Ovary (tissue), 9 donors: ENCODE data around the gene MYCBPAP. TPM values are rescaled to one million over a fixed set of nuclear protein-coding genes. Genes with fewer than 3 reads are reported as not detected.

Source experiments
- DNase-seq, 5 donors: peaks; one replicate each; pipeline ENCODE4 v3.0.0-alpha.2; 2019 to 2020
- H3K27ac ChIP-seq, 2 donors: fragments of 200-600 bp; one replicate each; pipeline versions ENCODE4 v1.5.1 to v1.8.0; 2019 to 2022
- H3K27me3 ChIP-seq: fragments of 200-600 bp; one replicate; pipeline ENCODE4 v1.8.0; 2022
- H3K36me3 ChIP-seq: fragments of 200-600 bp; sonication (generic); one replicate; pipeline ENCODE4 v1.5.1; 2019
- H3K4me1 ChIP-seq: one replicate; pipeline ENCODE4 v1.8.1; 2013; ENCODE audit warnings: mild to moderate bottlenecking, moderate library complexity; ENCODE audit not compliant: insufficient read depth
- H3K4me3 ChIP-seq: fragments of 200-600 bp; sonication (generic); one replicate; pipeline ENCODE4 v1.5.1; 2017
- H3K9me3 ChIP-seq, 2 donors: fragments of 200-600 bp in 1 of 2; sonication (generic) in 1 of 2; one replicate each; pipeline versions ENCODE4 v1.5.1 to v1.8.1; 2013 to 2019; ENCODE audit warnings: mild to moderate bottlenecking in 1 of 2, moderate library complexity in 1 of 2
- CTCF ChIP-seq, 3 donors: fragments of 450-650 bp in 2 of 3; fragments of 200-600 bp in 1 of 3; IDR thresholded peaks; one replicate each; pipeline versions ENCODE4 v1.5.1 to v1.8.0; 2016 to 2022; ENCODE audit warnings: antibody characterized with exemption in 3 of 3, mild to moderate bottlenecking in 1 of 3
- EP300 ChIP-seq: sonication (generic); formaldehyde crosslinking; IDR thresholded peaks from one replicate; pipeline ENCODE4 v1.6.1; 2017; ENCODE audit warnings: antibody characterized with exemption
- POLR2A ChIP-seq: fragments of 450-650 bp; IDR thresholded peaks from one replicate; pipeline ENCODE4 v1.6.1; 2017; ENCODE audit warnings: antibody characterized with exemption, mild to moderate bottlenecking, moderate library complexity
- WGBS, 3 donors: extraction: QIAGEN DNeasy Blood & Tissue Kit in 1 of 3; methylation state at CpG; one replicate each; pipeline versions ENCODE4 v1.1.5 to v1.1.7; 2013 to 2017; 5-methylcytosine and 5-hydroxymethylcytosine counted together
- intact Hi-C, 4 donors: fragments of 100-400 bp; cut with DNase I; formaldehyde crosslinking; loops; one replicate each; pipeline versions ENCODE4 v1.11.0 to v1.15.1; 2022 to 2023
- polyA plus RNA-seq, 2 donors: library from polyadenylated mRNA; stranded (reverse); fragments of 200-250 nt in 1 of 2; fragments of 350-450 nt in 1 of 2; fragmentation: Illumina TruSeq in 1 of 2; extraction: RNeasy Lipid Tissue Mini Kit (QIAGEN cat#74804) in 1 of 2; gene quantifications; one replicate each; pipeline ENCODE4 v1.2.3, GENCODE V29; 2013 to 2014
- total RNA-seq, 7 donors: library from RNA; depleted of rRNA in 2 of 7; stranded (reverse); fragments of >200 nt in 2 of 7; fragmentation: NEBNext Ultra II Directional in 3 of 7; extraction: Animal tissue kit (Norgen Biotek cat#: 25700) in 3 of 7; gene quantifications; one replicate each; pipeline versions ENCODE4 v1.1.0 to v1.2.4, GENCODE V29; 2016 to 2023
- donor health status: DM: no; HTN: no; CAD: no; lungs with moderate emphysema.
- donor health status: DM: no; HTN: no; CAD: no.
- donor health status: Bipolar disorder and iron deficiency.
- donor health status: DM: yes; HTN: yes; CAD: no.
- donor health status: DM: no; HTN: no; CAD: no.
- donor health status: DM: yes; HTN: yes; CAD: no.

The MYCBPAP gene
- total and polyA plus RNA-seq, 9 donors: 2.5 to 9.7 (median 4.5) TPM

- H3K27me3 ChIP-seq: no peaks in the 10 kb centered on the region
- intact Hi-C loops: loop anchor here in 2 of 4 donors (10.0 kb wide), 1 partner anchor 47 kb away; no protein-coding TSS in a partner anchor
- no peak for DNase-seq
- TF ChIP-seq EP300 (no peak), POLR2A (no peak), CTCF (IDR thresholded peaks at IDR 0.05) (no peak)
- H3K4me1 ChIP-seq: peaks cover 9% of the 10 kb centered on the region
- H3K4me3 ChIP-seq: no peak overlapping the region
- 62 to 73% (median 64%) methylated on average over 6 of the region's 6 CpGs for WGBS, 3 donors
- H3K36me3 ChIP-seq: no peaks in the 10 kb centered on the region
- peak overlapping the region in 1 of 2 donors; percentile 15 for H3K27ac ChIP-seq
- no peaks in the 10 kb centered on the region for H3K9me3 ChIP-seq
Observed at GRCh38 chr17:50531428-50532025, 23.3 kb downstream of the MYCBPAP start.

DNA sequence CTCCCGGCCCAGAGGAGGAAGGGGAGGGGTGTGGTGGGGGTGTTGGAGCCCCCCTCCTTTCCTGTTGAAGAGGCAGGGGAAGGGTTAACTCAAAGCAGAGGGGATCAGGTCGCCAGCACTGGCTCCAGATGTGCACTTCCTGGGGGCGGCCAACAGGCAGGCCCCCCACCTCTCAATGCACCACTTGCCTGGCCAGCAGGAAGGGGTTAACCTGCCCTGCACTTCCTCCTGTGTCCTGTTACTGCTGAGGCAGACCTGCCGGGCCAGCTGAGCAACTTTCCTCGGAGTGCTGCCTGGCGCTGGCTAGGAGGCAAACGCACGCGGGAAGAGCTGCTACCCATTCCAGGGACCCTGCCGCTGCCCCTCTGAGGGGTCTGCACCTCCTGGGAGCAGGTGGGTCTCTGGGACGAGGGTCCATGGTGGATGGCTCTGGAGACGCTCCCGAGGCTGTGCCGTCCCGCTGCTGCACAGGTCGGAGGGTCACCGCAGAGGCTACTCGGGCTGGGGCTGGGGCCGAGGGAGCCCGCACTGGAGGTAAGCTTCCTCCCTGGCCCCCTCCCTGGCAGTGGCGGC lies 24.3 kb downstream of the MYCBPAP start, which contains the start of gene EPN3:
Gene EPN3, plus strand, starts transcription at position 284 of the 573 bp plus-strand sequence. CDS start 3,822 bp downstream, outside the sequence.
- Histone ChIP-seq H3K4me1 (peaks cover 9% of the 10 kb centered on the region), H3K27ac (peak within 1 kb of the TSS in 1 of 2 donors; percentile 15), H3K27me3 (no peaks in the 10 kb centered on the region), H3K36me3 (no peaks in the 10 kb centered on the region), H3K4me3 (peak within 1 kb of the TSS; percentile 33), H3K9me3 (no peaks in the 10 kb centered on the region)
- WGBS, 3 donors: 2 to 6% (median 4%) methylated on average over 19 to 21 of the region's 21 CpGs
- intact Hi-C loops: loop anchor here in 2 of 4 donors (10.0 kb wide), 1 partner anchor 48 kb away; no protein-coding TSS in a partner anchor
- peak in 2 of 5 donors; percentile 51 to 60 for DNase-seq
- TF ChIP-seq POLR2A: no peak
- no peak for TF ChIP-seq CTCF (IDR thresholded peaks at IDR 0.05)
- no peak for TF ChIP-seq EP300

DNA sequence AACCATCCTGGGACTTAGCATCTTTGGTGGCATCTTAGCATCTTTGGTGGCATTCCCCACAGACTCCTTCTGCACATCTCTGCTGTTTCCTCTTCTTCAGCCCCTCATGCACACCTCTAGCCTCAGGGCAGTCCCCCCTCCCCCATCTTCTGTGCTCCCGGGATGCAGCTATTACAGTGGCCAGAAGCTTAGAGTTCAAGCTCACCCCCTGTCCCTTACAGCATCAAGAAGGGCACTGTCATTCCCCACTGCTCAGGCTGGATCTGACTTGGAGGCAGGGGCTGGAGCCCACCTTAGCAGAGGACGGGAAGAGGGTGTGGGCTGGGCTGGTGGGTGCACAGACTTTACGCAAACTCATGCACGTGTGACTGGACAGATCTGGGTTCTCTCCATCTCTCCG lies 24.9 kb downstream of the MYCBPAP start:
- no peak for DNase-seq
- Histone ChIP-seq H3K9me3 (no peaks in the 10 kb centered on the region), H3K27ac (no peak overlapping the region), H3K4me3 (peak overlapping the region; percentile 33), H3K4me1 (peaks cover 9% of the 10 kb centered on the region), H3K36me3 (no peaks in the 10 kb centered on the region), H3K27me3 (no peaks in the 10 kb centered on the region)
- 2 to 5% (median 5%) methylated on average over 5 of the region's 5 CpGs for WGBS, 3 donors
- intact Hi-C loops: loop anchor here in 2 of 4 donors (10.0 kb wide), 1 partner anchor 48 kb away; no protein-coding TSS in a partner anchor
- TF ChIP-seq POLR2A (no peak), EP300 (no peak), CTCF (IDR thresholded peaks at IDR 0.05) (no peak)

GRCh38 chr17:50533720-50534148 lies 25.5 kb downstream of the MYCBPAP start:
- Histone ChIP-seq H3K27me3 (no peaks in the 10 kb centered on the region), H3K27ac (peak overlapping the region; percentile 7 to 23)
- peak; percentile 88 to 96 (median 90) for DNase-seq

More at GRCh38 chr17:50533720-50534148, 25.5 kb downstream of the MYCBPAP start:
- intact Hi-C loops: loop anchor here in 2 of 4 donors (10.0 kb wide), 1 partner anchor 49 kb away; no protein-coding TSS in a partner anchor
- Histone ChIP-seq H3K9me3 (no peaks in the 10 kb centered on the region), H3K4me3 (peak overlapping the region; percentile 33), H3K4me1 (peaks cover 9% of the 10 kb centered on the region), H3K36me3 (no peaks in the 10 kb centered on the region)
- whole genome bisulfite sequencing, 3 donors: 0 to 1% (median 1%) methylated on average over 17 of the region's 17 CpGs
- TF ChIP-seq POLR2A (no peak), EP300 (no peak), CTCF (IDR thresholded peaks at IDR 0.05) (no peak)
